ENCODE measurements around the gene TMEM60.

- TF ChIP-seq CTCF (optimal IDR thresholded peaks at IDR 0.05 in 1 of 3, IDR thresholded peaks at IDR 0.05 in 1 of 3, conservative IDR thresholded peaks at IDR 0.05 in 1 of 3; ENCODE audit: extremely low read depth in 1 of 3, insufficient read depth in 2 of 3, low read length in 3 of 3) = no peak
- TF ChIP-seq EZH2 (IDR thresholded peaks at IDR 0.05; ENCODE audit: low read length) = no peak
Measured at GRCh38 chr7:77827999-77828398, 29.8 kb upstream of the TMEM60 start.
